ENCODE results near the gene ARTN.

Gene ARTN

GRCh38 chr1:43947874-43948437 lies 14.4 kb downstream of the ARTN start:
- DNase-seq = no peak

- no peak for DNase-seq
Measured at GRCh38 chr1:43949678-43950077, 16.1 kb downstream of the ARTN start.

- DNase-seq = no peak
Measured at GRCh38 chr1:43951021-43951985, 17.7 kb downstream of the ARTN start.

- DNase-seq = no peak
Measured at GRCh38 chr1:43952731-43953346, 19.2 kb downstream of the ARTN start.

- DNase-seq = no peak
Measured at GRCh38 chr1:43953361-43953760, 19.8 kb downstream of the ARTN start.

GRCh38 chr1:43954036-43954435 lies 20.4 kb downstream of the ARTN start:
- DNase-seq = no peak

- DNase-seq = no peak
Measured at GRCh38 chr1:43956234-43956633, 22.6 kb downstream of the ARTN start.

GRCh38 chr1:43957407-43958040 lies 23.9 kb downstream of the ARTN start:
- no peak for DNase-seq

- DNase-seq = no peak
Measured at GRCh38 chr1:43958351-43959255, 25.0 kb downstream of the ARTN start.

GRCh38 chr1:43960798-43961197 lies 27.2 kb downstream of the ARTN start:
- DNase-seq = no peak

GRCh38 chr1:43961692-43962091 lies 28.1 kb downstream of the ARTN start:
- DNase-seq = no peak

- no peak for DNase-seq
Measured at GRCh38 chr1:43962324-43962723, 28.7 kb downstream of the ARTN start.

- no peak for DNase-seq
Measured at GRCh38 chr1:43963006-43963405, 29.4 kb downstream of the ARTN start.

- no peak for DNase-seq
Measured at GRCh38 chr1:43963890-43964289, 30.3 kb downstream of the ARTN start.

- no peak for DNase-seq
Measured at GRCh38 chr1:43965316-43965715, 31.7 kb downstream of the ARTN start.

- no peak for DNase-seq
Measured at GRCh38 chr1:43968348-43968948, 34.8 kb downstream of the ARTN start.

GRCh38 chr1:43969416-43969745 lies 35.8 kb downstream of the ARTN start:
- no peak for DNase-seq

- peak; percentile 98 for DNase-seq
Measured at GRCh38 chr1:43969746-43970466, 36.3 kb downstream of the ARTN start, which contains the start of gene DPH2. Gene DPH2 (plus strand): TSS chr1:43970010. CDS start chr1:43970176, 166 bp downstream.

GRCh38 chr1:43970502-43970901 lies 36.9 kb downstream of the ARTN start:
- no peak for DNase-seq

- DNase-seq = no peak
Measured at GRCh38 chr1:43970911-43971310, 37.3 kb downstream of the ARTN start.

GRCh38 chr1:43971336-43971980 lies 37.9 kb downstream of the ARTN start:
- DNase-seq = no peak

Data from EL (cell line).